HG02623 (cell line): ENCODE data around the gene BRCC3.

Source experiments
- ATAC-seq: cut with Tn5 transposase; IDR thresholded peaks from one replicate; pipeline ENCODE4 v1.9.1; 2021; ENCODE audit warnings: moderate library complexity; ENCODE audit not compliant: unreplicated experiment

Gene BRCC3

DNA sequence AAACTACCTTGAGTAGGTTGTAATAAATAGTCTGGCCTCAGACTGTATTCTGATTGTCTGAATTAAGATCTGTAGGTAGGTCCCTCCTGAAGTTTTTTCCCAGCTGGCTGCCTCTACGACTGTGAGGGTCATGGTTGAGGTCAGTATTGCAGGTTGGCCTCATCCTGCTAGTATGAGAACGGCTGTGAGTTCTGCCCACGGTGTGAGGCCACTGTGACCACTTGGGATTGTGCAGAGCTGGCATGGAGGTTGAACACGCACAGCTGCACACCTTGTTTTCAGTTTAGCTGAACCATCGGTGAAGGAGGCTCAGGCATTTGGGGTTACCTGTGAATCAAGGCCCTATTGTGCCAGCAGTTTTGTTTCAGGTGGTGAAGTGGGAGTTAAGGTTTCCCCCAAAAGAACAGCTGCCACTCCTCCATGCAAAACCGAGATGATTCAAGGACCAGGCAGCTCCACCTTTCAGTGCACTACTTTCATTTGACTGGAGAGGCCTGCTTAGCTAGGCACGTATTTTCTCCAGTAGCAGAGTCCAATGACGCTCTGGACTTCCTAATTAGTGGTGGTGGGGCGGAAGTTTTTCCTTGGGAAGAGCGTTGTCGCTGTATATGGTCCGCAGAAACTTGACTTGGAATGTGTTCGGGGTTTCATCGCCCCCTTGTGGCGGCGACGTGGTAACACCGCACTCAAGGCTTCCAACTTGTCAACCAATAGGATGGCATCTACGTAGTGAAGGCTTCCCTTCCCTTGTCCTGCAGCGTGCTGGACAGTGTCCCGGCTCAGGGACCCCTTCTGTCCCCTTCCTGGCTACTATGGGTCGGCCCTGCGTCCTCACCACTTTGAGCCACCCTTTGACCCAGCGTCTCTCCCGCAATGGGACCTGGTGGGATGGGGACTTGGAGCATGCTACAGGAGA, 14.2 kb upstream of the BRCC3 start:
- ATAC-seq = peak; percentile 60

GRCh38 chrX:155061760-155062159, 9.5 kb upstream of the BRCC3 start:
- no peak for ATAC-seq

- no peak for ATAC-seq
Observed at GRCh38 chrX:155065035-155065734, 6.1 kb upstream of the BRCC3 start.

DNA sequence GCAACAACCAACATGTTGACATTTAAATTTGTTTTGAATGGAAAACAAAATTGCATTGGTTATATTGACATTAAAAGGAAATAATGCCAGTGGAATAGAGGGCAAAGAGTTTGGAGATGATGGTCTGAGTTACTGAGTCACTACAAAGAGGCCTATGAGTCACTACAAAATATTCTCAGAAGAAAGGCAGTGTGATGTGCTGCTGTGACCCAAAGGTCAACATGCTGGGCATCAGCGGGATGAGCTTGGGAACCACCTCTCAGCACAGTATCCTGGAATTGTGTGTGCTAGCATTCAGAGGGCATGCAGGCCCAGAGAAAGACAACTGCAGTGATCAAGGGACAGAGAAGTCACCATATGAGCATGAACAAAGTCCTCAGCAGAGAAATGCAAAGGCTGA, 3.1 kb upstream of the BRCC3 start:
- no peak for ATAC-seq

DNA sequence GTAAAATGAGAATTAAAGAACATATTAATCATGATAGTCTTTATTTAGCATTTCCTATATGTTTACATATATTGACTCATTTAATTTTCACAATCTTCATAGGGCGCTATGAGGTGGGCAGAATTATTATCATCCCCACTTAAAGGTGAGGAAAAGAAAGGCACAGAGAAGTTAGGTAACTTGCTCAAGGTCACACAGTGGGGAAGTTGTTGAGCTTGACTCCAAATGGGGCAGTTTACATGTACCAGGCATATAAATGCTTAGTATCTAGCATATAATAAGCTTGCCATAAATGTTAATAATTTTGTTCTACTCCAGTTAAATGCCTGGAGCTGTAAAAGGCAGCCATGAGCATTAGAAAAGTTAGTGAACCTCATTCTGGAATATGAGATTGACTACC, 1.9 kb upstream of the BRCC3 start:
- ATAC-seq = no peak

GRCh38 chrX:155070038-155070437, 1.3 kb upstream of the BRCC3 start:
- no peak for ATAC-seq

GRCh38 chrX:155070663-155070974, 689 bp upstream of the BRCC3 start:
- peak; percentile 12 for ATAC-seq

DNA sequence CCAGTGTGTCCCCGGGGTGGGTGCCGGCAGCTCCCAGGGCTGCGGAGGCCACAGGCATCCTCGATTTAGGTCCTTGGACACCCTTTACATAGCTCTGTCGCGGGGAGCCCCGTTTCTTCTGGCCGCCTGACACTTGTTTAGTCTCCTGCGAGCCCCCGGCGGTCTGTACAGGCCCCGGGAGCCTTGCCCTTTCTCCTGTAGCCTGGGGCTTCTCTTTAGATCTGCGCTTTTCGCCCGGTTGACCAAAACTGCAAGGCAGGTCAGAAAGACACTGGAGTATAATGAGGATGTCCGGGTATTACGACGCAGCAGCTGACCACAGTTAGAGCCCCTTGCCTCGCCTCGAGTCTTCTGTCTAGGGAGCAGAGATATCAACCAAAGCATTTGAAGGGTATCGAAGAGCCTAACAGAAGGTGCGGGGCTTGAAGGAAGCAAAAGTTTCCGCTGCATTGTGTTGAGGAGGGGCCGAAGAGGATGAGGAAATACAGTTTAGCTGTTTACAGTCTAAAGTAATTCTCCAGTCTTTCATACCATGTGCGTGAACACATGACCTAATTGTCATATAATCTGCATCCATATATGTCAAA, 479 bp downstream of the BRCC3 start:
- no peak for ATAC-seq

GRCh38 chrX:155086202-155086840, 15.0 kb downstream of the BRCC3 start:
- no peak for ATAC-seq

GRCh38 chrX:155086961-155087735, 15.8 kb downstream of the BRCC3 start:
- ATAC-seq = no peak

GRCh38 chrX:155094468-155095061, 23.3 kb downstream of the BRCC3 start:
- no peak for ATAC-seq

DNA sequence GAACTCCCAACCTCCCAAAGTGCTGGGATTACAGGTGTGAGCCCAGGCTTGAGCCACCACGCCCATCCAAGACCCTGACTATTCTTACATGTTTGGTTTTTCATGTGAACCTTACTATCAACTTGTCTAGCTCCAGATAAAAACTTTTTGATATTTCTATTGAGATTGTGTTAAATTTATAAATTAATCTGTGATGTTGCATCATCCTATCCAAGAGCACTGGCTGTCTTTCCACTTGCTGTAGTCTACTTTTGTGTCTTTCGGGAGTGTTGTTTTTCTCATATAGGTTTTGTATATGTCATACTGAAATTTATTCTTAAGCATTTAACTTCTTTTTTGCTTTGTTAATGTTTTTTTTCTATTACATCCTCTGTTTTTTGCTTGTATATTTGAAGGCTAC, 34.6 kb downstream of the BRCC3 start:
- ATAC-seq = no peak

GRCh38 chrX:155108427-155108826, 37.1 kb downstream of the BRCC3 start:
- no peak for ATAC-seq

GRCh38 chrX:155112171-155112570, 40.9 kb downstream of the BRCC3 start:
- ATAC-seq = no peak

DNA sequence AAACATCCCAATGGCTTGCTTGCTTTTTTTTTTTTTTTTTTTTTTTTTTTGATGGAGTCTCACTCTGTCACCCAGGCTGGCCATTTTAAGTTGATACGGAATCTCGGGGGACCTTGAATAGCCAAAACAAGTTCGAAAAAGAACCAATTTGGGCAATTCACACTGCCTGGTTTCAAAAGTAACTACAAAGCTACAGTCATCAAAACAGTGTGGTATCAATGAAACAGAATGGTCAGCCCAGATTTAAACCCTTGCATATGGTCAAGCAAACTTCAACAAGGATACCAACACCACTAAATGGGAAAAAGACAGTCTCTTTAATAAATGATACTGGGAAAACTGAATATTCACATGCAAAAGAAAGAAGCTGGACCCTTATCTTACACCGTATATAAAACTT, 41.8 kb downstream of the BRCC3 start:
- no peak for ATAC-seq

DNA sequence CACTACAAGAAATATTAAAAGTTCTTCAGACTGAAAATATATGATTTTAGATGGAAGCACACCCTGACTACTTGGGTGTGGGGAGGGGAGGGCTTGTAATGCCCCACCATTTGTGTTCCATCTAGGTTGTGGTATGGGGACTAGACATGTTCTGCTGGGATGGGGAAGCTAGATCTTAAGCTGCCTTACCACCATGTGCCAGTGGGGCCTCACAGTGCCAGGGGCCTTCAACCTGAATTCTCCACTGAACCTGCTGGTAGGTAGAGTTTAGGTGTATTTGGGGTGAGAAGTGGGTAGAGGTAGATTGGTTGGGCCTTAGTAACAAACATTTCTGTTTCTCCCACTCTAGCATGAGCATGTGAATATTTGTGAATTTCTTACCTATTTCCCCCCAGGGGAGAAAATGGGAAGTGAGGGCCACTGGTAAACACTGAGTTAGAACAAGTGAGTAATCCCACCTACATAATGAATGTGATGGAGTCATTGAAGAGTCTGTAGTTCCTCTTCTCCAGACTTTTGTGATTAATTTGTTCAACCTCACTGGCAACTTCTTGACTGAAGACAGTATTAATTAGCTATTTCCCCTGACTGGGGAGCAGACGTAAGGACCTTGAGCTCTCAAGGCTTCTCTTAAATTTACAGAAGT, 44.0 kb downstream of the BRCC3 start:
- ATAC-seq = no peak

DNA sequence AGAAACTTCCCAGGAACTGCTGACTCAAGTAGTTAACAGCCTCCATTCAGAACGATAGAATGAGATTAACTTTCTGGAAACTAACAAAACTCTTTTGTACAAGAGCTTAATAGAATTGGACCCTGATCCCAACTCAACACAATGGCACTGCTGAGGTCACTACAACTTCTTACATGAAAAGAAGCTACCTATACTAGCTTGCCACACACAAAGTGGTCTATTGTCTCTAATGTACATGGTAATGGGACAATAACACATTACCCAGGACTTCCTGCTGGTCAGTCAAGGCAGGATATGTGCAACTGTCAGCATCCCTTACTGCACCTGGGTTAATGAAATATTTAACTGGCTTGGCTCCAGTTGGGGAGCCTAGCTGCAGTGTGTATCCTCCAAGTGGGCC, 56.2 kb downstream of the BRCC3 start:
- ATAC-seq = no peak

DNA sequence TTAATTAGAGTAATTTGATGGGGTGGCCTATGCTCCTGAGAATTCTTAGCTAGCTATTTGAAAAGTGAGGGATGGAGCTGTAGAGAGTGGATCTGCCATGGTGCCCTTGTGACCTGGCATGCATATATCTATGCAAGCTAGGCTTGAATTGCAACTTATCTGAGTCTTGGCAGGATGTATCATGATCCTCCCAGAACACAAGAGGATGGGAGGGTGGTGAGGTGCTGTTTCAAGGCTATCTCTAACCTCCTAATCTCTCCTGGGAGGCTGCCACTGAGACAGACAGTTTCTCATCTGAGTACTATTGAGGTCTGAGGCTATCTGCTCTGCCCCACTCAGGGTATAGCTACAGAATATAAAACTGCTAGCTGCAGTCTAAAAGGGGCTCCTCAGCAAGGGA, 56.6 kb downstream of the BRCC3 start:
- no peak for ATAC-seq

GRCh38 chrX:155132110-155132509, 60.8 kb downstream of the BRCC3 start:
- no peak for ATAC-seq

- ATAC-seq = no peak
Observed at GRCh38 chrX:155134255-155134654, 62.9 kb downstream of the BRCC3 start.
